Smooth muscle cell (in vitro differentiated cells): ENCODE measurements around the gene BOD1L1. TPM values are rescaled to one million over a fixed set of nuclear protein-coding genes. Genes with fewer than 3 reads are reported as not detected.

Experiments
- DNase-seq: peaks from one replicate; lab custom pipeline; 2025; ENCODE audit not compliant: unreplicated experiment; lab: John Stamatoyannopoulos, UW
- H2AFZ ChIP-seq: fragments of 200-600 bp; sonication (generic); 2 replicates; pipeline ENCODE4 v1.6.0; 2016; ENCODE audit warnings: antibody characterized with exemption, low read depth, mild to moderate bottlenecking
- H3F3A ChIP-seq: fragments of 200-600 bp; sonication (generic); 2 replicates; pipeline ENCODE4 v1.6.0; 2017; ENCODE audit warnings: antibody characterized with exemption, low read depth
- H3K27ac ChIP-seq: fragments of 200-600 bp; sonication (generic); 2 replicates; pipeline ENCODE4 v1.5.1; 2016; ENCODE audit warnings: low read depth, mild to moderate bottlenecking
- H3K27me3 ChIP-seq: fragments of 200-600 bp; sonication (generic); 2 replicates; pipeline ENCODE4 v1.6.1; 2016; ENCODE audit warnings: low read depth, mild to moderate bottlenecking
- H3K36me3 ChIP-seq: fragments of 200-600 bp; sonication (generic); 2 replicates; pipeline ENCODE4 v1.5.1; 2016; ENCODE audit warnings: low read depth
- H3K4me1 ChIP-seq: fragments of 200-600 bp; sonication (generic); 2 replicates; pipeline ENCODE4 v1.5.1; 2016; ENCODE audit warnings: low read depth
- H3K4me2 ChIP-seq: fragments of 200-600 bp; sonication (generic); 2 replicates; pipeline ENCODE4 v1.6.0; 2016; ENCODE audit warnings: mild to moderate bottlenecking
- H3K4me3 ChIP-seq: fragments of 200-600 bp; sonication (generic); 2 replicates; pipeline ENCODE4 v1.5.1; 2016; ENCODE audit warnings: mild to moderate bottlenecking
- H3K79me2 ChIP-seq: fragments of 200-600 bp; sonication (generic); 2 replicates; pipeline ENCODE4 v1.6.0; 2016; ENCODE audit warnings: low read depth, mild to moderate bottlenecking
- H3K9ac ChIP-seq: fragments of 200-600 bp; sonication (generic); 2 replicates; pipeline ENCODE4 v1.6.0; 2016; ENCODE audit warnings: low read depth
- H3K9me3 ChIP-seq: fragments of 200-600 bp; sonication (generic); replicated peaks from 2 replicates; pipeline ENCODE4 v1.5.1; 2016; ENCODE audit warnings: low read depth
- H4K20me1 ChIP-seq: fragments of 200-600 bp; sonication (generic); 2 replicates; pipeline ENCODE4 v1.6.0; 2016; ENCODE audit warnings: low read depth
- CTCF ChIP-seq: fragments of 200-600 bp; sonication (generic); IDR thresholded peaks from 2 replicates; pipeline ENCODE4 v1.5.1; 2017; ENCODE audit warnings: borderline replicate concordance, mild to moderate bottlenecking, antibody characterized with exemption; ENCODE audit not compliant: insufficient read depth, poor library complexity, severe bottlenecking
- WGBS: methylation state at CpG from one replicate; pipeline ENCODE4 v1.1.7; 2016; ENCODE audit warnings: low lambda C conversion rate; 5-methylcytosine and 5-hydroxymethylcytosine counted together
- polyA plus RNA-seq: library from polyadenylated mRNA; unstranded; fragments of >200 nt; fragmentation: Nextera tagmentation; extraction: Ambion mirVana; gene quantifications from 2 replicates; pipeline ENCODE4 v1.2.1, GENCODE V29; 2016
- total RNA-seq: library from RNA; depleted of rRNA; stranded (reverse); fragments of >200 nt; gene quantifications from 2 replicates; pipeline ENCODE4 v1.2.3, GENCODE V29; 2014

Gene BOD1L1
- total and polyA plus RNA-seq, 2 experiments from 2014 or later = 9.8 to 30.9 TPM

DNA sequence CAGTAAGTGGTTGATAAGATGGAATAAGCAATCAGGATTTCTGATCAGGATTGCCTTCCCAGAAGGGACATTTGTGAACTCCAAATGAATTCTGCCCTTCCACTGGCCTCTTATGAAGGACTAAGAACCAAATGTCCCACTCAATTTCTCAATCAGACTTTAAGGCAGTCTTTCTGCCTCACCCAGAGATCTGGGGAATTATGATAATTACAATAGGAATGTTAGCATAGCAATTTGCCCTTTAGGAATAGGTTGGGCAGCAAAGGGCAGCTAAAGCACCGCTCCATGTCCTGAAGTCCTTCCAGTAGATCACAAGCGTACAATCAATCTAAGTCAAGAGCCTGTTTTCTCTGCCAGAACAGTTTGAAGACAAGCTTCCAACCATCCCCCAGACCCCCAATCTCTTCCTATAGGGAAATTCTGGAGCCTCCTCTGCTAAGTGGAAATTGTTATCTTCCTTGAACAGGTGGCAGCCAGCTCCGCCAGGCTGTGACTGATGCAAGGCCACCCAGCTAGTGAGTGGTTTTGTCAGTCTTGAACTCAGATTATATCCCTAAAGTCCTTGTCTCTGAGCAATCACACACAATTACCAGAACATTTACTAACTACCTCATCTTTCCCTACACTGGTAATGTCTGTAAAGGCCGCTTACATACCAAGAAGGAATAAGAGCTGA lies 101.8 kb downstream of the BOD1L1 start:
- 79% methylated on average over 4 of the region's 4 CpGs for WGBS
- Histone ChIP-seq H3K4me1 (no peaks in the 10 kb centered on the region), H3K27me3 (peaks cover 84% of the 10 kb centered on the region), H4K20me1 (no peaks in the 10 kb centered on the region), H3K27ac (no peak overlapping the region), H3K36me3 (no peaks in the 10 kb centered on the region), H3K4me2 (peak overlapping the region; percentile 50), H2AFZ (no peak overlapping the region), H3K79me2 (no peaks in the 10 kb centered on the region), H3K9ac (no peak overlapping the region), H3F3A (no peaks in the 10 kb centered on the region), H3K4me3 (no peak overlapping the region), H3K9me3 (no peaks in the 10 kb centered on the region)
- DNase-seq = no peak
- no peak for TF ChIP-seq CTCF

- H3K27ac ChIP-seq = no peak overlapping the region
- WGBS = 53% methylated on average over 36 of the region's 36 CpGs
- no peak overlapping the region for H3K9ac ChIP-seq
- peaks cover 74% of the 10 kb centered on the region for H3K27me3 ChIP-seq
- H3K4me2 ChIP-seq = peak overlapping the region; percentile 50
- no peak for DNase-seq
- H3K9me3 ChIP-seq = no peaks in the 10 kb centered on the region
- H3K36me3 ChIP-seq = no peaks in the 10 kb centered on the region
- H2AFZ ChIP-seq = no peak overlapping the region
- no peak overlapping the region for H3K4me3 ChIP-seq
- no peaks in the 10 kb centered on the region for H3F3A ChIP-seq
- TF ChIP-seq CTCF = no peak
- H3K4me1 ChIP-seq = no peaks in the 10 kb centered on the region
- no peaks in the 10 kb centered on the region for H4K20me1 ChIP-seq
- no peaks in the 10 kb centered on the region for H3K79me2 ChIP-seq
Observed at GRCh38 chr4:13524504-13525243, 102.9 kb downstream of the BOD1L1 start.

GRCh38 chr4:13523591-13524503 lies 103.7 kb downstream of the BOD1L1 start:
- no peak overlapping the region for H3K4me2 ChIP-seq
- no peaks in the 10 kb centered on the region for H3F3A ChIP-seq
- DNase-seq = no peak
- no peak overlapping the region for H3K27ac ChIP-seq
- H3K36me3 ChIP-seq = no peaks in the 10 kb centered on the region
- no peak overlapping the region for H2AFZ ChIP-seq
- H4K20me1 ChIP-seq = no peaks in the 10 kb centered on the region
- H3K4me3 ChIP-seq = no peak overlapping the region
- no peaks in the 10 kb centered on the region for H3K4me1 ChIP-seq
- H3K79me2 ChIP-seq = no peaks in the 10 kb centered on the region
- no peak for TF ChIP-seq CTCF
- 61% methylated on average over 54 of the region's 59 CpGs for WGBS
- peaks cover 66% of the 10 kb centered on the region for H3K27me3 ChIP-seq
- H3K9me3 ChIP-seq = no peaks in the 10 kb centered on the region
- H3K9ac ChIP-seq = no peak overlapping the region
